ENCODE data around the gene KDM3B.
"Not testable (repeated sequence)": the region's sequence is repeated elsewhere in the genome, so short reads cannot be mapped to it uniquely, and the experiment has no call there.

KDM3B gene

GRCh38 chr5:138469540-138470321 lies 117.2 kb downstream of the KDM3B start:
- DNase-seq, result no peak

- DNase-seq, result no peak
Measured at GRCh38 chr5:138470322-138471051, 118.0 kb downstream of the KDM3B start.

GRCh38 chr5:138471052-138471361 lies 118.5 kb downstream of the KDM3B start:
- no peak for DNase-seq

GRCh38 chr5:138472353-138472752 lies 119.9 kb downstream of the KDM3B start:
- no peak for DNase-seq

- not testable (repeated sequence) for DNase-seq
Measured at GRCh38 chr5:138473151-138473550, 120.7 kb downstream of the KDM3B start.

- DNase-seq, result no peak
Measured at GRCh38 chr5:138476918-138477317, 124.4 kb downstream of the KDM3B start.

GRCh38 chr5:138482638-138483037 lies 130.2 kb downstream of the KDM3B start:
- no peak for DNase-seq

Measured in NCI-H69 (cell line).